ENCODE data around the gene RPRD2. TPM values are rescaled to one million over a fixed set of nuclear protein-coding genes. Genes with fewer than 3 reads are reported as not detected.
A peak's percentile ranks its signal among the peaks of the same experiment; 100 is the strongest.

The RPRD2 gene
- total and polyA plus RNA-seq, 9 of the 15 experiments (the other 6 are each of a cell fraction or from before 2014, with no cell fraction given) = 1.5 to 21.6 (median 7.7) TPM

- intact Hi-C loops (cut with micrococcal nuclease) (loop anchor here (5.0 kb wide), 1 partner anchor 39 kb away; the partner anchor contains the start of gene ADAMTSL4), in situ Hi-C loops (cut with MboI) (no loop called here)
- 1% methylated on average over 7 of the region's 7 CpGs for WGBS (ENCODE audit: insufficient coverage, low coverage, missing lambda C conversion rate)
- peak; percentile 71 to 91 (median 80) for DNase-seq (ENCODE audit: extremely low read depth in 1 of 4, low spot score in 3 of 4)
- Histone ChIP-seq H3K4me2 (ENCODE audit: insufficient read depth, low read length) (peak within 1 kb of the TSS; percentile 81), H3K27ac (ENCODE audit: extremely low read depth, low read depth, low read length) (peak within 1 kb of the TSS; percentile 82), H4K20me1 (replicated peaks; ENCODE audit: control insufficient read depth, insufficient read depth, low read length) (no peaks in the 10 kb centered on the region), H3K9me1 (ENCODE audit: control insufficient read depth, insufficient read depth, low read length) (no peaks in the 10 kb centered on the region), H3K9me3 (replicated peaks; ENCODE audit: control insufficient read depth, insufficient read depth, low read depth, low read length) (no peaks in the 10 kb centered on the region), H3K79me2 (ENCODE audit: control insufficient read depth, insufficient read depth, low read length) (peaks cover 12% of the 10 kb centered on the region; the same call in 2 of the 3 replicates), H3K4me3 (peak within 1 kb of the TSS; percentile 38), H3K36me3 (ENCODE audit: control insufficient read depth, insufficient read depth, low read length) (peaks cover 59% of the 10 kb centered on the region), H3K4me1 (replicated peaks in 1 of 2; ENCODE audit: control insufficient read depth in 2 of 2, insufficient read depth in 2 of 2, low read length in 2 of 2) (peaks cover 51 to 52% of the 10 kb centered on the region in 2 experiments), H3K9ac (ENCODE audit: insufficient read depth in 1 of 2, low read depth in 2 of 2, low read length in 2 of 2) (peak within 1 kb of the TSS; percentile 64 to 86), H3K27me3 (ENCODE audit: control insufficient read depth in 2 of 2, insufficient read depth in 2 of 2, low read length in 2 of 2) (no peaks in the 10 kb centered on the region), H2AFZ (ENCODE audit: low read depth, low read length) (peak within 1 kb of the TSS; percentile 6; the same call in 1 of the 2 replicates)
- CTCF ChIA-PET (ENCODE audit: low intra/inter-chr PET ratio) = interaction anchor here (0.6 kb wide), 1 partner anchor 24 kb away, joined by 5 read pairs; no protein-coding TSS in a partner anchor
- FAIRE-seq = peak; percentile 93
- POLR2A ChIA-PET = interaction anchor here (0.6 to 2.1 kb wide), 7 partner anchors 9 to 456 kb away, joined by 3 to 6 read pairs (median 3); no protein-coding TSS in a partner anchor
- BruUV-seq (replicated peaks) = TSS peak; percentile 77
- peak; percentile 87 for ATAC-seq
- TF ChIP-seq FOXP4 (CRISPR knock-in tag; IDR thresholded peaks at IDR 0.05; ENCODE audit: borderline replicate concordance) = no peak
- TF ChIP-seq NFXL1 (CRISPR knock-in tag; IDR thresholded peaks at IDR 0.05) = no peak
- TF ChIP-seq GABPA (tag; conservative IDR thresholded peaks at IDR 0.05; ENCODE audit: low read depth) = peak; percentile 13; the same call in 1 of the 2 replicates
- TF ChIP-seq HLTF (IDR thresholded peaks at IDR 0.05) = no peak
- TF ChIP-seq MAX (CRISPR knock-in tag; IDR thresholded peaks at IDR 0.05) = no peak
- no peak for TF ChIP-seq PRMT5 (CRISPR knock-in tag; IDR thresholded peaks at IDR 0.05)
- TF ChIP-seq CREB1 (IDR thresholded peaks at IDR 0.05) = no peak
- TF ChIP-seq CREB1 (CRISPR knock-in tag; IDR thresholded peaks at IDR 0.05) = no peak
- no peak for TF ChIP-seq ZFP30 (CRISPR knock-in tag; IDR thresholded peaks at IDR 0.05; ENCODE audit: borderline replicate concordance)
- TF ChIP-seq OTX1 (CRISPR knock-in tag; IDR thresholded peaks at IDR 0.05) = no peak
- peak; percentile 60 for TF ChIP-seq TBP (optimal IDR thresholded peaks at IDR 0.05; ENCODE audit: low read depth, low read length)
- TF ChIP-seq U2AF2 (optimal IDR thresholded peaks at IDR 0.05; ENCODE audit: low read depth, low read length) = no peak
- TF ChIP-seq NR4A1 (CRISPR knock-in tag; IDR thresholded peaks at IDR 0.05) = no peak
- TF ChIP-seq NR4A1 (tag; IDR thresholded peaks at IDR 0.05) = peak; percentile 59; the same call in 1 of the 2 replicates
- TF ChIP-seq ZNF24 (IDR thresholded peaks at IDR 0.05) = no peak
- TF ChIP-seq RUNX1 (IDR thresholded peaks at IDR 0.05; ENCODE audit: low read depth) = no peak
- no peak for TF ChIP-seq BRF2 (IDR thresholded peaks at IDR 0.05; ENCODE audit: borderline replicate concordance, insufficient read depth, insufficient read length)
- no peak for TF ChIP-seq TGIF2 (CRISPR knock-in tag; IDR thresholded peaks at IDR 0.05)
- no peak for TF ChIP-seq PTRF (tag; IDR thresholded peaks at IDR 0.05)
- TF ChIP-seq CAMTA2 (CRISPR knock-in tag; conservative IDR thresholded peaks at IDR 0.05) = no peak
Observed at GRCh38 chr1:150507912-150508864, 144.2 kb downstream of the RPRD2 start, which contains the start of gene ECM1. Gene ECM1, plus strand, starts transcription at chr1:150508109. Its CDS starts 101 bp downstream, at chr1:150508210.
